Epithelial cell of esophagus (primary cell): Measurements from ENCODE around the gene GDF9.

Experiments
- DNase-seq: peaks from one replicate; pipeline ENCODE4 v3.0.0; 2010; ENCODE audit warnings: low read depth
- H3K4me3 ChIP-seq: 2 replicates; pipeline ENCODE4 v1.5.1; 2011; ENCODE audit warnings: mild to moderate bottlenecking, low read length, control low read depth
- TF ChIP-seq, protein P1 (sequence below): IDR thresholded peaks from 2 replicates; pipeline ENCODE4 v1.5.1; 2011; ENCODE audit warnings: low read depth, mild to moderate bottlenecking, low read length, control low read depth, inconsistent platforms; ENCODE audit not compliant: insufficient read depth; ENCODE audit errors: missing control alignments

GDF9 gene

DNA sequence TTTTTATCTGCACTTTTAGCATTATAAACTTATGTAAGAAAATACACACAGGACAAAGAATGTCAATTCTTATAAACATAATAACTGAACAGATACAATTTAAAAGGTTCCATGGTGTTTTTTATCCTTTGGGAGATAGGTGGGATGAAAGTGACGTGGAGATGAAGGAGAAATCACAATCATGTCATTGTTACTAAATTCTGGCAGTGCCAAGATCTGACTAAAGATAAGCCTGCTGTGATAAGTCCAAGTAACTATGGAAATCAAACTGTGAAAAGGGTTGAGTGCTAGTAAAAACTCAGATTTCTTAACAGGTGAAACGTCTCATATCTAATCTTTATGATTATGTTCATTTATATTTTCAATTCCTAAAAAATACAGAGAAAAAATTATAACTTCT is 18.3 kb upstream of the GDF9 start:
- no peak for DNase-seq
- H3K4me3 ChIP-seq, result no peak overlapping the region
- TF ChIP-seq, protein P1, sequence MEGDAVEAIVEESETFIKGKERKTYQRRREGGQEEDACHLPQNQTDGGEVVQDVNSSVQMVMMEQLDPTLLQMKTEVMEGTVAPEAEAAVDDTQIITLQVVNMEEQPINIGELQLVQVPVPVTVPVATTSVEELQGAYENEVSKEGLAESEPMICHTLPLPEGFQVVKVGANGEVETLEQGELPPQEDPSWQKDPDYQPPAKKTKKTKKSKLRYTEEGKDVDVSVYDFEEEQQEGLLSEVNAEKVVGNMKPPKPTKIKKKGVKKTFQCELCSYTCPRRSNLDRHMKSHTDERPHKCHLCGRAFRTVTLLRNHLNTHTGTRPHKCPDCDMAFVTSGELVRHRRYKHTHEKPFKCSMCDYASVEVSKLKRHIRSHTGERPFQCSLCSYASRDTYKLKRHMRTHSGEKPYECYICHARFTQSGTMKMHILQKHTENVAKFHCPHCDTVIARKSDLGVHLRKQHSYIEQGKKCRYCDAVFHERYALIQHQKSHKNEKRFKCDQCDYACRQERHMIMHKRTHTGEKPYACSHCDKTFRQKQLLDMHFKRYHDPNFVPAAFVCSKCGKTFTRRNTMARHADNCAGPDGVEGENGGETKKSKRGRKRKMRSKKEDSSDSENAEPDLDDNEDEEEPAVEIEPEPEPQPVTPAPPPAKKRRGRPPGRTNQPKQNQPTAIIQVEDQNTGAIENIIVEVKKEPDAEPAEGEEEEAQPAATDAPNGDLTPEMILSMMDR, result no peak

DNA sequence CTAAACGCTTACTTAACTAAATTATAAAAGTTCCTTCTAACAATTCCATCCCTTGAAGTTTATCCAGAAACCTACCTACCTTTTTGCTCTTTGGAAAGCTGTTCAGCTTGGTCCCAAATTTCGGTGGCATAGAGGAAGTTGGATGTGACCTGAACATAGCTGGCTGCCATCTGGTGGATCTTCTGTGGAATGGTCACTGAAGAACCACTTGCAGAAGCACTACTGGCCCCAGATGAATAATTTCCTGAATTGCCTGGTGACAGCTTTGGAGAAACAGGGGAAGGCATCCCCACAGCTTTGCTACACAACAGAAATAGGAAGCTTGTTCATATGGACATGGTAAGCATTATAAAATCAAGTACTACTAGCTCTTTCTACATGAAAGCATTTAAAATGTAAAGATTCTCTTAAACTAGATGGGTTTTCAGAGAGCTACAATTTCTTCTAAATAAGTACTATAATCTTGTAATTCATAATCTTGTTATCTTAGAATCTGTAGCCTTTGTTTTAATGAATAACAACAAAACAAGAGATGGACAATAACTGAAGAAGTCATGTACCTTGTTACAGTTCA is 17.1 kb upstream of the GDF9 start:
- H3K4me3 ChIP-seq, result no peak overlapping the region
- TF ChIP-seq, protein P1, result peak; percentile 77
- DNase-seq, result peak; percentile 72

GRCh38 chr5:132877938-132878337 is 11.7 kb upstream of the GDF9 start:
- H3K4me3 ChIP-seq, result no peak overlapping the region
- TF ChIP-seq, protein P1, result no peak
- DNase-seq, result peak; percentile 29

GRCh38 chr5:132877466-132877865 is 11.2 kb upstream of the GDF9 start:
- no peak overlapping the region for H3K4me3 ChIP-seq
- TF ChIP-seq, protein P1, result no peak
- no peak for DNase-seq

DNA sequence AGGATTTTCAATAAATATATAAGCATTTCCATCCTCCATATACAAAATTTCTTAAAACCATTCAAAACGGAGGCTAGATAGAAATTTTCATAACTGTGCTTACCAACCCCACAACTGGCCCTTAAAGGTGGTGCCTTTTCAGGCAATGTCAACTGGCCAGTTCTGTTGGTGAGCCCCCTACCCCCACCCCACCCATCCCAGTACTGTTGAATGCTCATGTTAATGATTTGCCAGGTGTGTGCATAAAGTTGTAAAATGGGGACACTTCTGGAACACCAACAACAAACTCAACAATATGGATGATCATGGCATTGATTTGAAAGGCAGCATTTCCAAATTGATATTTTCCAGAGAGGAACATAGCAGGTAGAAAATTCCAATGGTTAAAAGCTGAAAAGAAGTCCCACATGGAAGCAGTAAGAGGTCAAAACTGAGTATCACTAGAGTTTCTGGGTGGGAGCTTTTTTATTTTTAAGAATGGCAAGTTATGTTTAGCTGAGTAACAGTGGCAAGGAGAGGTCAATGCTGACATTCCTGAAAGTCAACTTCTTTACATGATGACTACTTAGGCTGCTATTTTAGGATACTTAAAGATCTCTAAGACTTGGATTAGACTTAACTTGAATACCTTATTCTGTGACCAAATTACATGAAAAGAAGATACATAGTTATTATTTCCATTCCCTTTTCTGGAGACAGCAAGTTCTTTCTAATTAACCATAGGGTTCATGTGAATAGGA is 9.9 kb upstream of the GDF9 start:
- H3K4me3 ChIP-seq, result no peak overlapping the region
- peak; percentile 46 for DNase-seq
- TF ChIP-seq, protein P1, result no peak

- TF ChIP-seq, protein P1, result no peak
- DNase-seq, result no peak
- H3K4me3 ChIP-seq, result no peak overlapping the region
Measured at GRCh38 chr5:132873930-132874271, 7.6 kb upstream of the GDF9 start.
